Erythroblast (primary cell): ENCODE results near the gene SCUBE1.

Experiments used
- GATA1 ChIP-seq: IDR thresholded peaks from 2 replicates; pipeline ENCODE4 v1.6.1; 2011; ENCODE audit warnings: low read depth, mild to moderate bottlenecking, control low read depth, low read length, moderate library complexity
- POLR2A ChIP-seq: IDR thresholded peaks from 2 replicates; pipeline ENCODE4 v1.6.1; 2011; ENCODE audit warnings: mild to moderate bottlenecking, low read length

- no peak for TF ChIP-seq POLR2A
- TF ChIP-seq GATA1, result no peak
These were observed 135.1 kb downstream of the SCUBE1 start for GRCh38 chr22:43207849-43208702.
